ENCODE results near the gene SEZ6.

SEZ6 gene

GRCh38 chr17:29007456-29007855, 1.6 kb upstream of the SEZ6 start:
- peaks cover 26% of the 10 kb centered on the region for H3K27me3 ChIP-seq (replicated peaks; ENCODE audit: control insufficient read depth, insufficient read depth, low read length, poor library complexity, severe bottlenecking)

GRCh38 chr17:29004081-29004692, 1.6 kb downstream of the SEZ6 start:
- peaks cover 26% of the 10 kb centered on the region for H3K27me3 ChIP-seq (replicated peaks; ENCODE audit: control insufficient read depth, insufficient read depth, low read length, poor library complexity, severe bottlenecking)
- no peak overlapping the region for H3K4me3 ChIP-seq (ENCODE audit: insufficient read depth, low read depth, low read length, poor library complexity, severe bottlenecking)
- no peaks in the 10 kb centered on the region for H3K4me1 ChIP-seq (ENCODE audit: control insufficient read depth, insufficient read depth, low read length, poor library complexity, severe bottlenecking)

More at GRCh38 chr17:29007456-29007855, 1.6 kb upstream of the SEZ6 start:
- H3K4me3 ChIP-seq (ENCODE audit: insufficient read depth, low read depth, low read length, poor library complexity, severe bottlenecking), result no peak overlapping the region
- H3K36me3 ChIP-seq (ENCODE audit: control insufficient read depth, insufficient read depth, low read length), result no peaks in the 10 kb centered on the region
- H3K4me1 ChIP-seq (ENCODE audit: control insufficient read depth, insufficient read depth, low read length, poor library complexity, severe bottlenecking), result no peaks in the 10 kb centered on the region
- DNase-seq, result no peak
- no peak overlapping the region for H3K27ac ChIP-seq (ENCODE audit: insufficient read depth, low read length, poor library complexity, severe bottlenecking)
- no peaks in the 10 kb centered on the region for H3K9me3 ChIP-seq (ENCODE audit: control insufficient read depth, low read length)

GRCh38 chr17:29003289-29003688, 2.5 kb downstream of the SEZ6 start:
- DNase-seq, result no peak
- Histone ChIP-seq H3K27ac (ENCODE audit: insufficient read depth, low read length, poor library complexity, severe bottlenecking) (no peak overlapping the region), H3K9me3 (ENCODE audit: control insufficient read depth, low read length) (no peaks in the 10 kb centered on the region), H3K27me3 (replicated peaks; ENCODE audit: control insufficient read depth, insufficient read depth, low read length, poor library complexity, severe bottlenecking) (peaks cover 26% of the 10 kb centered on the region), H3K4me1 (ENCODE audit: control insufficient read depth, insufficient read depth, low read length, poor library complexity, severe bottlenecking) (no peaks in the 10 kb centered on the region), H3K36me3 (ENCODE audit: control insufficient read depth, insufficient read depth, low read length) (no peaks in the 10 kb centered on the region), H3K4me3 (ENCODE audit: insufficient read depth, low read depth, low read length, poor library complexity, severe bottlenecking) (no peak overlapping the region)

More at GRCh38 chr17:29004081-29004692, 1.6 kb downstream of the SEZ6 start:
- H3K36me3 ChIP-seq (ENCODE audit: control insufficient read depth, insufficient read depth, low read length), result no peaks in the 10 kb centered on the region
- no peak for DNase-seq
- no peaks in the 10 kb centered on the region for H3K9me3 ChIP-seq (ENCODE audit: control insufficient read depth, low read length)
- no peak overlapping the region for H3K27ac ChIP-seq (ENCODE audit: insufficient read depth, low read length, poor library complexity, severe bottlenecking)

- no peak for DNase-seq
- H3K36me3 ChIP-seq (ENCODE audit: control insufficient read depth, insufficient read depth, low read length), result no peaks in the 10 kb centered on the region
- H3K27me3 ChIP-seq (replicated peaks; ENCODE audit: control insufficient read depth, insufficient read depth, low read length, poor library complexity, severe bottlenecking), result peaks cover 26% of the 10 kb centered on the region
- no peak overlapping the region for H3K27ac ChIP-seq (ENCODE audit: insufficient read depth, low read length, poor library complexity, severe bottlenecking)
- no peaks in the 10 kb centered on the region for H3K4me1 ChIP-seq (ENCODE audit: control insufficient read depth, insufficient read depth, low read length, poor library complexity, severe bottlenecking)
- H3K4me3 ChIP-seq (ENCODE audit: insufficient read depth, low read depth, low read length, poor library complexity, severe bottlenecking), result no peak overlapping the region
- H3K9me3 ChIP-seq (ENCODE audit: control insufficient read depth, low read length), result no peaks in the 10 kb centered on the region
Observed at GRCh38 chr17:29002811-29003210, 3.0 kb downstream of the SEZ6 start.

- Histone ChIP-seq H3K4me3 (ENCODE audit: insufficient read depth, low read depth, low read length, poor library complexity, severe bottlenecking) (no peak overlapping the region), H3K9me3 (ENCODE audit: control insufficient read depth, low read length) (no peaks in the 10 kb centered on the region), H3K27ac (ENCODE audit: insufficient read depth, low read length, poor library complexity, severe bottlenecking) (no peak overlapping the region), H3K27me3 (replicated peaks; ENCODE audit: control insufficient read depth, insufficient read depth, low read length, poor library complexity, severe bottlenecking) (peaks cover 11% of the 10 kb centered on the region), H3K36me3 (ENCODE audit: control insufficient read depth, insufficient read depth, low read length) (no peaks in the 10 kb centered on the region), H3K4me1 (ENCODE audit: control insufficient read depth, insufficient read depth, low read length, poor library complexity, severe bottlenecking) (no peaks in the 10 kb centered on the region)
- DNase-seq, result no peak
Observed at GRCh38 chr17:29000973-29001372, 4.9 kb downstream of the SEZ6 start.

GRCh38 chr17:28999206-28999605, 6.6 kb downstream of the SEZ6 start:
- no peaks in the 10 kb centered on the region for H3K27me3 ChIP-seq (replicated peaks; ENCODE audit: control insufficient read depth, insufficient read depth, low read length, poor library complexity, severe bottlenecking)

GRCh38 chr17:28997806-28998205, 8.0 kb downstream of the SEZ6 start:
- H3K9me3 ChIP-seq (ENCODE audit: control insufficient read depth, low read length), result no peaks in the 10 kb centered on the region
- no peak overlapping the region for H3K4me3 ChIP-seq (ENCODE audit: insufficient read depth, low read depth, low read length, poor library complexity, severe bottlenecking)
- no peak for DNase-seq
- H3K4me1 ChIP-seq (ENCODE audit: control insufficient read depth, insufficient read depth, low read length, poor library complexity, severe bottlenecking), result no peaks in the 10 kb centered on the region
- H3K27me3 ChIP-seq (replicated peaks; ENCODE audit: control insufficient read depth, insufficient read depth, low read length, poor library complexity, severe bottlenecking), result no peaks in the 10 kb centered on the region
- H3K36me3 ChIP-seq (ENCODE audit: control insufficient read depth, insufficient read depth, low read length), result no peaks in the 10 kb centered on the region
- no peak overlapping the region for H3K27ac ChIP-seq (ENCODE audit: insufficient read depth, low read length, poor library complexity, severe bottlenecking)

More at GRCh38 chr17:28999206-28999605, 6.6 kb downstream of the SEZ6 start:
- no peaks in the 10 kb centered on the region for H3K36me3 ChIP-seq (ENCODE audit: control insufficient read depth, insufficient read depth, low read length)
- no peak for DNase-seq
- H3K4me3 ChIP-seq (ENCODE audit: insufficient read depth, low read depth, low read length, poor library complexity, severe bottlenecking), result no peak overlapping the region
- no peaks in the 10 kb centered on the region for H3K4me1 ChIP-seq (ENCODE audit: control insufficient read depth, insufficient read depth, low read length, poor library complexity, severe bottlenecking)
- H3K27ac ChIP-seq (ENCODE audit: insufficient read depth, low read length, poor library complexity, severe bottlenecking), result no peak overlapping the region
- H3K9me3 ChIP-seq (ENCODE audit: control insufficient read depth, low read length), result no peaks in the 10 kb centered on the region

- no peaks in the 10 kb centered on the region for H3K4me1 ChIP-seq (ENCODE audit: control insufficient read depth, insufficient read depth, low read length, poor library complexity, severe bottlenecking)
Observed at GRCh38 chr17:28996554-28997096, 9.2 kb downstream of the SEZ6 start.

GRCh38 chr17:28993645-28994426, 12.0 kb downstream of the SEZ6 start:
- Histone ChIP-seq H3K27ac (ENCODE audit: insufficient read depth, low read length, poor library complexity, severe bottlenecking) (no peak overlapping the region), H3K4me3 (ENCODE audit: insufficient read depth, low read depth, low read length, poor library complexity, severe bottlenecking) (no peak overlapping the region), H3K36me3 (ENCODE audit: control insufficient read depth, insufficient read depth, low read length) (no peaks in the 10 kb centered on the region), H3K9me3 (ENCODE audit: control insufficient read depth, low read length) (no peaks in the 10 kb centered on the region), H3K4me1 (ENCODE audit: control insufficient read depth, insufficient read depth, low read length, poor library complexity, severe bottlenecking) (no peaks in the 10 kb centered on the region), H3K27me3 (replicated peaks; ENCODE audit: control insufficient read depth, insufficient read depth, low read length, poor library complexity, severe bottlenecking) (no peaks in the 10 kb centered on the region)
- no peak for DNase-seq

More at GRCh38 chr17:28996554-28997096, 9.2 kb downstream of the SEZ6 start:
- Histone ChIP-seq H3K36me3 (ENCODE audit: control insufficient read depth, insufficient read depth, low read length) (no peaks in the 10 kb centered on the region), H3K27ac (ENCODE audit: insufficient read depth, low read length, poor library complexity, severe bottlenecking) (no peak overlapping the region), H3K27me3 (replicated peaks; ENCODE audit: control insufficient read depth, insufficient read depth, low read length, poor library complexity, severe bottlenecking) (no peaks in the 10 kb centered on the region), H3K4me3 (ENCODE audit: insufficient read depth, low read depth, low read length, poor library complexity, severe bottlenecking) (no peak overlapping the region), H3K9me3 (ENCODE audit: control insufficient read depth, low read length) (no peaks in the 10 kb centered on the region)
- no peak for DNase-seq

All from effector memory CD4-positive, alpha-beta T cell (primary cell).